VCaP (cell line): ENCODE measurements around the gene FBXO27.

Experiments used
- H3K27ac ChIP-seq: fragments of 450-650 bp; 2 replicates; pipeline ENCODE4 v1.5.1; 2017
- CTCF ChIP-seq: fragments of 450-650 bp; conservative IDR thresholded peaks from 2 replicates; pipeline ENCODE4 v1.5.1; 2017; ENCODE audit warnings: mild to moderate bottlenecking, moderate library complexity

Gene FBXO27

GRCh38 chr19:39053276-39054090 is 21.1 kb upstream of the FBXO27 start:
- no peak for TF ChIP-seq CTCF
- no peak overlapping the region for H3K27ac ChIP-seq

- no peak overlapping the region for H3K27ac ChIP-seq
- TF ChIP-seq CTCF, result no peak
Measured at GRCh38 chr19:39052846-39053245, 20.5 kb upstream of the FBXO27 start.

GRCh38 chr19:39052243-39052746 is 19.9 kb upstream of the FBXO27 start:
- H3K27ac ChIP-seq, result no peak overlapping the region
- TF ChIP-seq CTCF, result peak; percentile 87

GRCh38 chr19:39047073-39047472 is 14.7 kb upstream of the FBXO27 start:
- TF ChIP-seq CTCF, result no peak
- H3K27ac ChIP-seq, result no peak overlapping the region

- no peak for TF ChIP-seq CTCF
- no peak overlapping the region for H3K27ac ChIP-seq
Measured at GRCh38 chr19:39046037-39046821, 13.9 kb upstream of the FBXO27 start.

GRCh38 chr19:39045506-39045905 is 13.2 kb upstream of the FBXO27 start:
- no peak overlapping the region for H3K27ac ChIP-seq
- TF ChIP-seq CTCF, result no peak

GRCh38 chr19:39038098-39038497 is 5.7 kb upstream of the FBXO27 start:
- H3K27ac ChIP-seq, result no peak overlapping the region
- TF ChIP-seq CTCF, result no peak; the same call in 1 of the 2 replicates
